HG02759 (cell line): ENCODE data around the gene CES5A.
"Not testable (repeated sequence)": the region's sequence is repeated elsewhere in the genome, so short reads cannot be mapped to it uniquely, and the experiment has no call there.

ENCODE experiments used
- ATAC-seq: cut with Tn5 transposase; IDR thresholded peaks from one replicate; pipeline ENCODE4 v1.9.1; 2021; ENCODE audit warnings: mild to moderate bottlenecking, moderate library complexity; ENCODE audit not compliant: unreplicated experiment

CES5A gene

GRCh38 chr16:55888546-55888945 is 13.4 kb upstream of the CES5A start:
- ATAC-seq = no peak

GRCh38 chr16:55876854-55877253 is 1.7 kb upstream of the CES5A start:
- no peak for ATAC-seq

- no peak for ATAC-seq
These were observed 2.1 kb downstream of the CES5A start for GRCh38 chr16:55873122-55873521.

- no peak for ATAC-seq
These were observed 3.0 kb downstream of the CES5A start for GRCh38 chr16:55872130-55872529.

- no peak for ATAC-seq
These were observed 3.6 kb downstream of the CES5A start for GRCh38 chr16:55871411-55872038.

- ATAC-seq = no peak
These were observed 6.2 kb downstream of the CES5A start for GRCh38 chr16:55868980-55869379.

- ATAC-seq = no peak
These were observed 7.0 kb downstream of the CES5A start for GRCh38 chr16:55868137-55868536.

GRCh38 chr16:55861288-55861687 is 13.9 kb downstream of the CES5A start:
- ATAC-seq = no peak

GRCh38 chr16:55857650-55858049 is 17.5 kb downstream of the CES5A start:
- not testable (repeated sequence) for ATAC-seq

- ATAC-seq = no peak
These were observed 18.2 kb downstream of the CES5A start for GRCh38 chr16:55856950-55857349.

- no peak for ATAC-seq
These were observed 22.1 kb downstream of the CES5A start for GRCh38 chr16:55853114-55853513.

GRCh38 chr16:55849536-55849935 is 25.6 kb downstream of the CES5A start:
- no peak for ATAC-seq

GRCh38 chr16:55846598-55847346 is 28.4 kb downstream of the CES5A start:
- no peak for ATAC-seq

- no peak for ATAC-seq
These were observed 32.1 kb downstream of the CES5A start for GRCh38 chr16:55843105-55843395.

GRCh38 chr16:55842369-55843104 is 32.6 kb downstream of the CES5A start:
- ATAC-seq = no peak

GRCh38 chr16:55839115-55839514 is 36.1 kb downstream of the CES5A start:
- ATAC-seq = no peak

- ATAC-seq = no peak
These were observed 39.0 kb downstream of the CES5A start for GRCh38 chr16:55836158-55836611.

GRCh38 chr16:55835581-55835980 is 39.6 kb downstream of the CES5A start:
- ATAC-seq = no peak

- ATAC-seq = not testable (repeated sequence)
These were observed 40.0 kb downstream of the CES5A start for GRCh38 chr16:55835173-55835572.

- peak; percentile 93 for ATAC-seq
These were observed 41.1 kb downstream of the CES5A start for GRCh38 chr16:55834049-55834448.

GRCh38 chr16:55832773-55833691 is 42.1 kb downstream of the CES5A start, which contains the start of gene CES1:
TSS of gene CES1 (minus strand) at chr16:55833096. CDS start at chr16:55833055, 41 bp downstream.
- ATAC-seq = no peak
